IPS-NIHi7 (cell line): Measurements from ENCODE around the gene PHF20.
"Not testable (repeated sequence)": the region's sequence is repeated elsewhere in the genome, so short reads cannot be mapped to it uniquely, and the experiment has no call there.

Source experiments
- DNase-seq: peaks from one replicate; pipeline ENCODE4 v3.0.0; 2012; ENCODE audit warnings: mixed read lengths; ENCODE audit errors: extremely low spot score

The PHF20 gene

DNA sequence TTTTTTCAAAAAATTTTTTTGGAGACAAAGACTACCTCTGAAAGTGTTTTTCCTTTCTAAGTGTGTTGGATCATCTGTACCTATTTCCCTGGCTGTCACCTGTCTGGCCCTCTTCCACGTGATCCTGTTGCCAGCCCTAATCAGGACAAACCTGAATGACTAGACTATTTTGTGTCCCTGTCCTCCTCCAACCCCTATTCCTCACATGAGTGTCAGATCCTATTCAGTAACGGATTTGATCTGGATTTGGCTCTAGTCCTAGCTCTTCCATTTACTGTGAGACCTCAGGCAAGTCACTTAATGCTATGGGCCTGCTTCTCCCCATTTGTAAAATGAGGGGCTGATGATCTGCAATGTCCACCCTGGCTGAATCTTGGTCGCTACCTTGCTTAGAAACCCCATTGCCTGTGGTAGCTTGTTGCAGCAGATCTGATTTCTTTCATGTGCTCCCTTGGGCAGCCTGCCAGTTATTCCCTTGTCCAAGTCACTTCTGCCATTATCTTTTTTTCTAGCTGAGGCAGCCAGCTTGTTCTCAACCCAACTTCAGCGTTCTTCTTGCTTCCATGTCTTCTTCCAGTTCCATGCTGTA lies 4.8 kb downstream of the PHF20 start:
- no peak for DNase-seq

DNA sequence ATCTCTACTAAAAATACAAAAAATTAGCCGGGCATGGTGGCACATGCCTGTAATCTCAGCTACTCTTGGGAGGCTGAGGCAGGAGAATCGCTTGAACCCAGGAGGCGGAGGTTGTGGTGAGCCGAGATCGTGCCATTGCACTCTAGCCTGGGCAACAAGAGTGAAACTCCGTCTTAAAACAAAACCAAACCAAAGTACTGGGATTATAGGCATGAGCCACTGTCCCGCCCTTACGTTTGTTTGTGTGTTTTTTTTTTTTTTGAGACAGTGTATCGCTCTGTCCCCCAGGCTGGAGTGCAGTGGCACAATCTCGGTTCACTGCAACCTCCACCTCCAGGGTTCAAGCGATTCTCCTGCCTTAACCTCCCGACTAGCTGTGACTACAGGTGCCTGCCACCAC lies 12.0 kb downstream of the PHF20 start:
- DNase-seq, result not testable (repeated sequence)

DNA sequence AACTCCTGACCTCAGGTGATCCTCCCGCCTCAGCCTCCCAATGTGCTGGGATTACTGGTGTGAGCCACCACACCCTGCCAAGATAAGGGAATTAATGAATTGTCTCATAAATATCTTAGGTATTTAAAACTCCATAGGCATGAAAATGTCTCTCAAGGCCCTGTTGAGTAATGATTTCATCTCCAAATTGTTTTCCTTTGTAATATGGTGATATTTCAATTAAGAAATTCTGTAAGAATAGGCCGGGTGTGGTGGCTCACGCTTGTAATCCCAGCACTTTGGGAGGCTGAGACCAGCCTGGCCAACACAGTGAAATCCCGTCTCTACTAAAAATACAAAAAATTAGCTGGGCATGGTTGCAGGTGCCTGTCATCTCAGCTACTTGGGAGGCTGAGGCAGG lies 13.7 kb downstream of the PHF20 start:
- not testable (repeated sequence) for DNase-seq

DNA sequence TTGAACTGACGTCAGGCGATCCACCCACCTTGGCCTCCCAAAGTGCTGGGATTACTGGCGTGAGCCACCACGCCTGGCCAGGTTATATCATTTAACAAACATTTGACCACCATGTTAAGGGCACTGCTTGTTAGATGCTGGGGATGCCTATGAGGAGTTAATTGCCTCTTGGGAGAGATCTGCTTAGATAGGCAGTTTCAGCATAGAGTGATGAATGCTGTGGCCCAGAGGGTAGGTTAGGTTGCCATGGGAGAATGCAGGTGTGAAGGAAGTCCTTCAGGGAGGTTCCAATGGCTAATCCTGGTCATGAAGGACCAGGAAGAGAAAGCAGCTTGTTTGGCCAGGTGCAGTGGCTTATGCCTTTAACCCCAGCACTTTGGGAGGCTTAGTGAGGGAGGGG lies 17.0 kb downstream of the PHF20 start:
- no peak for DNase-seq

DNA sequence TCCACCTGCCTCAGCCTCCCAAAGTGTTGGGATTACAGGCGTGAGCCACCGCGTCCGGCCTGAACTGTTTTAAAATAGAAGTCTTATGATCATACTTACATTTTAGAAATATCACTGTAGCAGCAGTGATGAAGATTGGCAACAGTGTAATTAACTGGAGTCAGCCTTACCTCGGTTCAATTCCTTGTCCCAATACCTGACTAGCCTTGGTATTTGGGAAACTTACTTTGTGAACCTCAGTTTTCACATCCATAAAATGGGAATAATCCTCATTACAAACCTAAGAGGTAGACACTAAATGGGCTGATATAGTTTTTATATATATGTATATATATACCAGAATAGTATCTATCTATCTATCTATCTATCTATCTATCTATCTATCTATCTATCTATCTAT lies 19.3 kb downstream of the PHF20 start:
- no peak for DNase-seq

DNA sequence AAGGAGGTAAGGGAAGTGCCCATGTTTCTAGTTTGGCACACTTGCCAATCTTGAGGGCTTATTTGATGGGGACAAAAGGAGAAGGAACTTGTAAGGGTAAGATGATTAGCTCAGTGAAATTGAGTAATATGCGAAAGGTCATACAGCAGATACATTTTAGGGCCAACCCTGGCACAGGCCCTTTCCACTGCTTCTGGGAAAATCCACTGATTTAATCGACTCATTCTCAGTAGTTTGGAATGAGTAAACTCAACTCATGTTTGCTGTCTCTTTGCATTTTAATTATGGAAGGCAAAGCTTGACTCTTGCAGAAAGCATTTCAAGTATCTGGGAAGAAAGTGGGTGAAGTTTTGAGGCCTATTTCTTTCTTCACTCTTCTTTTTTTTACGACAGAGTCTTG lies 20.0 kb downstream of the PHF20 start:
- DNase-seq, result no peak

DNA sequence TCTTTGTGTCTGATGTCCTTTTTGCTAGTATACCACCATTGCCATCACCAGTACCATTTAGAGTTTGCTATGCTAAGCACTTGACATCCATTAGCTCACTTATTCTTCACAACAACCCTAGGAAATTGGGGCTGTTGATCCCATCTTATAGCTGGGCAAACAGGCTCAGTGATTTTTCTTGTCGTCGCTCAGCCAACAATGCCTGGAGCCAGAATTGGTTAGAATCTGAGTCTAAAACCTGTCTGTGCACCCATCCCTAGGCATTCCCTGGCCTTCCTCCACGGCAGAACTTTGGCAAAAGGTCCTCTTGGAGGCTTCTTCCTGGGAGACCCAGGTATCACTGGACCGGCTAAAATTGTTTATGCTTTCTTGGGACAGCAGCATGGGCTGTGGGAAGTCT lies 20.9 kb downstream of the PHF20 start:
- no peak for DNase-seq

DNA sequence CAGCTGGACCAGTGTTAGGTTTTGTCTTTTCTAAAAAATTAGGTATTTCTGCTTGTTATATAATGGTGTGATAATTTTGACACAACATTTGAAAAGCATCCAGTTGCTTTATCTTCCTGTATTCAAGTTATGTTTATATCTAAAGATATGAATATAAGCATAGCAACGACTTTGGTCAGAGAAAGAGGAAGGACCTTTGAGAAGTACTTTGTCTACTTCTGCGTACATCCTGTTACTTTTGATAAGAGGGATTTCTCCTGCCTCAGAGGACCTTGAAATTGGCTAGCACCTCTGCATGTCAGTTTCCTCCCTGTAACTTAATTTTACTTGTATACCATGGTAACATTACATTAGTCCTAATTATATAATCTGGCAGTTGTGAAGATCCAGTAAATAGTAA lies 24.8 kb downstream of the PHF20 start:
- no peak for DNase-seq

DNA sequence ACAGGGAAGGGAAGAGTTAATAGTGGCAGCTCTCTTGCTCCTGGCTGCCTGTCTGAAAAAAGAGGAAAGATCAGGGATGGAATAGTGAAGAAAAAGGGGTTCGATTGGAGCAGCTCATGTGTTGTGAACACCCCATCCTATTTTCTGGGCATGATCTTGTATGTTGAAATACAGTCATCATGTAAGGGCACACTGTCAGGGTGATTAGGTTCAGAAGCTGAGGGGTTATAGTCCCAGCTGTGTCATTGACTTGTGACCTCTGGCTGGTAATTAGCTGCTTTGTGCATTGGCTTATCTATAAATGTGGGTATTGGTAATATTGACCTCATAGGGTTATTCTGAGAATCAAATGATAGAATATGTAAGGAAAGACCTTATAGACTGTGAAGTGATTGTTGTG lies 30.1 kb downstream of the PHF20 start:
- no peak for DNase-seq

DNA sequence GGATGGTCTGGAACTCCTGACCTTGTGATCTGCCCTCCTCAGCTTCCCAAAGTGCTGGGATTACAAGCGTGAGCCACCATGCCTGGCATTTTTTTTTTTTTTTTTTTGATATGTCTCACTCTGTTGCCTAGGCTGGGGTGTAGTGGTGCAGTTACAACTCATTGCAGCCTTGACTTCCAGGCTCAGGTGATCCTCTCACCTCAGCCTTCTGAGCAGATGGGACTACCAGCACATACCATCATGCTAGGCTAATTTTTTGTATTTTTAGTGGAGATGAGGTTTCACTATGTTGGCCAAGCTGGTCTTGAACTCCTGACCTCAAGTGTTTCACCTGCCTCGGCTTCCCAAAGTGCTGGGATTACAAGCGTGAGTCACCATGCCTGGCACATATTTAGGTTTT lies 34.3 kb downstream of the PHF20 start:
- DNase-seq, result no peak

DNA sequence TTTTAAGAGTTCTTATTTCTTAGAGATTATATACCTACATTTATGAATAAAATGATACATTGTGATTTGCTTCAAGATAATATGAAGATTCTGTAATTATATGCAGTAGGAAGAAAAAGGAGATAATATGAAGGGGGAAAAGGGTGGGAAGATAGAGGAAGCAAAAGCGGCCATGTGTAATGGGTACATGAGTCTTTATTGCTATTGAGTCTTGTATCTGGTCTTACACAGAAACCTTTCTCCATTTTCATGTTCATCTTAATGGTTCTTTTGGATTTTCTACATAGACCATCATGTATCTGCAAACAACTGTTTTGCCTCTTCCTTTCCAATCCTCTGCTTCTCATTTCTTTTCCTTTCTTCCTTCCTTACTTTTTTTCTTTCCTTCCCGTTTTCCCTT lies 36.1 kb downstream of the PHF20 start:
- no peak for DNase-seq

DNA sequence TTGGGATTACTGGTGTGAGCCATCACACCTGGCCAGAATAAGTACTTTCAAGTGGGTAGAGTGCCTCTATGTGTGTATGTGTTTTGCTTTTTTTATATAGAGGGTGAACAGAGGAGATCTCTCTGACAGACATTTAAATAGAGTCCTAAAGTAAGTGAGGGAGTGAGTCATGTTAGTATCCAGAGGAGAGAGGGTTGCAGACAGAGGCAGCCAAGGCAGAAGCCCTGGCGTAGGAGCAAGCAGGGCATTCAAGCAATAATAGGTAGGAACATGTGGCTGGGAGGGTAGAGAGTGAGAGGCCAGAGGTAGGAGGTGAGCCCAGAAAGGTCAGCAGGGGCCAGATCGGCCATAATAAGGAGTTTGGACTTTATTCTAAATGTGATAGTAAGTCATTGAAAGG lies 48.9 kb downstream of the PHF20 start:
- DNase-seq, result no peak

DNA sequence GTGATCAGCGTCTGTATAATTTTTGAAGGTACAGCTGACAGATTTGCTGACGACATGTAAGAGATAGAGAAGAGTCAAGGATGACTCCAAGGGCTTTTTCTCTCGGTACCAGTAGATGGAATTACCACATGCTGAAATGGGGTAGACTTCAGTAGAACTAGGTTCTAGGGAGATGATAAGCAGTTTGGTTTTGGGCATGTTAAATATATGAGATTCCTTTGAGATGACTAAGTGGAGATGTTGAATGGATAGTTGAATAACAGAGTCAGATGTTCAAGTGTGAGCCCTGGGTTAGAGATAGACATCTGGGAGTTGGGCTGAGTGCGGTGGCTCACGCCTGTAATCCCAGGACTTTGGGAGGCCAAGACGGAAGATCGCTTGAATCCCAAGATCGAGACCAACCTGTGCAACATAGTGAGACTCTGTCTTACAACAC lies 50.0 kb downstream of the PHF20 start:
- no peak for DNase-seq

DNA sequence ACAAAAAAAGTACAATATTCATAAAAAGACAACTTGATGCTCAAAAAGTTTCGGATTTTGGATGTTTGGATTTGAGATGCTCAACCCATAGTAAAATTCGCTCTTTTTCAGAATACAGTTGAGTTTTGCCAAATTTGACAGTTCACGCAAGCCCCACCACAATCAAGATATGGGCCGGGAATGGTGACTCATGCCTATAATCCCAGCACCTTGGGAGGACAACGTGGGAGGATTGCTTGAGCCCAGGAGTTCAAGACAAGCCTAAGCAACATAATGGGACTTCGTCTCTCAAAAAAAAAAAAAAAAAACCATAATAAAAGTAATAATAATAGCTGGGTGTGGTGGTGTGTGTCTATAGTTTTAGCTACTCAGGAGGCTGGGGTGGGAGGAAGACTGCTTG lies 51.3 kb downstream of the PHF20 start:
- DNase-seq, result no peak

DNA sequence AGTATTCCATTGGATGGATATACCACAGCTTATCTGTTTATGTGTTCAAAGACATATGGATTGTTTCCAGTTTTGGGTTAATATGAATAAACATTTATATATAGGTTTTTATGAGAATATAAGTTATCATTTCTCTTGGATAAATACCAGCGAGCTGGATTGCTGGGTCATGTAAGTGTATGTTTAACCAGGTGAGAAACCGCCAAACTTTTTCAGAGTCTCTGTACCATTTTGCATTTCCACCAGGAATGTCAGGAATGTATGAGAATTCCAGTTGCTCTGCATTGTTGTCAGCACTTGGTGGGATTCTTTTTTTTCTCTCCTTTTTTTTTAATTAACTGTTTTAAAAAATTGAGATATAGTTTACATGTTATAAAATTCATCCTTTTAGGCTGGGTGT lies 52.1 kb downstream of the PHF20 start:
- DNase-seq, result no peak

DNA sequence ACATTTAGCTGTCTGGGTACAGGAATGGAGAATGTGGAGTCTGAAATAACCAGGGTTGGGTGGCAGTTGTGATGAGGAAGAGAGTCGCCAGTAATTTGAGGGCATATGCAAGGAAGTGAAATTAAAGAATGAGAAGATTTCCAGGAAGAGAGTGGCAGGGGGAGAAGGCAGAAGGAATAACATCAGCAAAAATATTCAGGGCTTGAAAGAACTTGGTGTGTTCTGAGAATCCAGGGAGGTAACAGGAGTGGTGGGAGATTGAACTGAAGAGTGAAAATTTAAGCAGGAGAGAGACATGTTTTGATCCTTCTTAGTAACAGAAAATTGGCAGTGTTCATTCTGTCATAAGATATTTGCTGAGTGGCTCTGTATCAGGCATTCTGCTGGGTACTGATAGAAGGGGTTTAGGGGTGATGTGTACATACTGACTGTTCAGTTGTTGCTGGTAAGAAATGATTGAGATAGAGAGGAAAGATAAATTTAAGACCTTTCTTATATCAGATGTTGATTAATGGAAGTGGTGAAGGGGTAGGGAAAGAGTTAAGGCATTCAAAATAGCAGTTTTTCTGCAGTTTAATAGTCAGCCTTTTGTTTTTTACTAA lies 54.7 kb downstream of the PHF20 start:
- no peak for DNase-seq

DNA sequence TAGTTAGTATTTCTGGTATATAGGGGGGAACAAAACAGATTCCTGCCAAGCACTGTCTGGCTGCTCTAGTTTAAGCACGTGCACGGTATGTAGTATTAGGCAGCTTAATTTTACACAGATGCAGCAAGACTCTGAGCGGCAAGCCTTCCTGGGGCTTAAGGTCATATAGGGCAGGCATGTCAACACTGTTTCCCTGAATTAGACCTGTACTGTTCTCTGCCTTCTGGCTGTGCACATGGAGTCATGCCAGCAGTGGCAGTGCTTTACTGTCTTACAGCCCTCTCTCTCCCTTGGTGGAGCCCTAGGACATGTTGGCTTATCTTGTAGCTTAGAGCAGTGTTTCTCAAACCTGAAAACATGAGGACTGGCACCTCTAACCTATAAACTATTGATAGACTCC lies 56.6 kb downstream of the PHF20 start:
- DNase-seq, result no peak

DNA sequence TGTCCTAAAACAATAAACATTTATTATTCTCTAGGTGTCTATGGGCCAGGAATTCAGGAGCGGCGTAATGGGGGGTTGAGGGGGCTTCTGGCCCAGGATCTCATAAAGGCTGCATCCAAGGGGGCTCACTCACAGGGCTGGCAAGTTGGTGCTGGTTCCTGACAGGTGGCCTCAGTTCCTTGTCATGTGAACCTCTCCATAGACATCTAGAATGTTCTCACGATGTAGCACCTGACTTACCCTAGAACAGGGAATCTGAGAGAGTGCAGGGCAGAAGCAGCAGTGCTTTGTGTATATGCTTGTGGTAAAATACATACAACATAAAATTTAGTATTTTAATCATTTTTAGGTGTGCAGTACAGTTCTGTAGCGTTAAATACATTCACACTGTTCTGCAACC lies 57.1 kb downstream of the PHF20 start:
- no peak for DNase-seq

DNA sequence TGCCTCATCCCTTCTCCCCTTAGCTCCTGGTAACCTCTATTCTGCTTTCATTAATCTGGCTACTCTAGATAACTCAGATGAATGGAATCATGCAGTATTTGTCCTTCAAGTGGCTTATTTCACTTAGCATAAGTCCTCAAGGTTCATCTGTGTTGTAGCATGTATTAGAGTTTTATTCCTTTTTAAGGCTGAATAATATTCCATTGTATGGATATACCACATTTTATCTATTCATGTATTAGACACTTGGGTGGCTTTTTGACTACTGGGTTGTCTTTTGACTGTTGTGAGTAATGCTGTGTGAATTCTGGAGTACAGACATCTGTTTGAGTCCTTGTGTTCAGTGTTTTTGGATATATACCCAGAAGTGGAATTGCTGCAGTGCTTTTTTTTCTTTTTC lies 58.4 kb downstream of the PHF20 start:
- DNase-seq, result no peak

DNA sequence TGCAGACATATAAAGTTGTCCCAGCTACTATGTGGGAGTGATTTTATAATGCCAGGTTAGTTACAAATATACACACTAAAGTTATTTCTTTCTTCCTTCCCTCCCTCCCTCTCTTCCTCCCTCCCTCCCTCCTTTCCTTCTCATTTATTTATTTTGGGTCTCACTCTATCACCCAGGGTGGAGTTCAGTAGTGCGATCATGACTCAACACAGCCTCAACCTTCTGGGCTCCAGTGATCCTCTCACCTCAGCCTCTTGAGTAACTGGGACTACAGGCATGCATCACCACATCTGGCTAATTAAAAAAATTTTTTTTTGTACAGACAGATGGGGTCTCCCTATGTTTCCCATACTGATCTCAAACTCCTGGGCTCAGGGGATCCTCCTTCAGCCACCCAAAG lies 59.2 kb downstream of the PHF20 start:
- no peak for DNase-seq

DNA sequence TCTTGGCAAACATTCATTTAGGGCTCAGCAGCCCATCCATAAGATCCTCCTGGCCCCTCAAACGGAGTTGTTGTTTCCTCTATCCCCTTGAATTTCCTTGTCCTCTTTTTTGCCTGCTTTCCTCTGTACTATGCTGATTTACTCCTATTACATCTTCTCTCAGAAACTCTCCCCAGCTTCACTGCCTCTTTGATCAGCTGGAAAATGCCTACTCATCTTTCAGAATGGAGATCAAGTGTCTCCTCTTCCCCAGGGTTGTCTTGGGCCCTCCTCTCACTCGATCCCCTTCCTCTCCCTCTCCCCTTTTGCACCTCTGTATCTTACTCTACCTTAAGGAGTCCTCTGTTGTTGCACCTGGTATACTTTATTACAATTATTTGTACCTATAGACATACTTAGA lies 60.2 kb downstream of the PHF20 start:
- no peak for DNase-seq

DNA sequence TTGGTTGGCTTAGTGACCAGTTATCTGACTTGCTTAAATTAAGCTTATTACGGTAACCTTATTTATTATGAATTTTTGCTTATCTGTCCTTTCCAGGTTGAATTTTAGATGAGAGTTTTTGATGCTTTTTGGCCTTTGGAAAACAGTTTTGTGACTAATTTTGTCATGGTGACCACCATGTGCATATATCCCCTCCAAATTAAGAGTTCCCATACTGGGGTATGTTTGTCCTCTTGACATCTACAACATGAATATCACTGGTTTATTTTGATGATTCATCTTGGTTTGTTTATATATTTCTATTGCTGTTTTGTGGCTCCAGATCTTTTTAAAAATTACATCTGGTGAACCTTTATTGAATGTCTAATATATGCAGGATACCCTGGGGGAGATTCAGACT lies 61.4 kb downstream of the PHF20 start:
- no peak for DNase-seq

DNA sequence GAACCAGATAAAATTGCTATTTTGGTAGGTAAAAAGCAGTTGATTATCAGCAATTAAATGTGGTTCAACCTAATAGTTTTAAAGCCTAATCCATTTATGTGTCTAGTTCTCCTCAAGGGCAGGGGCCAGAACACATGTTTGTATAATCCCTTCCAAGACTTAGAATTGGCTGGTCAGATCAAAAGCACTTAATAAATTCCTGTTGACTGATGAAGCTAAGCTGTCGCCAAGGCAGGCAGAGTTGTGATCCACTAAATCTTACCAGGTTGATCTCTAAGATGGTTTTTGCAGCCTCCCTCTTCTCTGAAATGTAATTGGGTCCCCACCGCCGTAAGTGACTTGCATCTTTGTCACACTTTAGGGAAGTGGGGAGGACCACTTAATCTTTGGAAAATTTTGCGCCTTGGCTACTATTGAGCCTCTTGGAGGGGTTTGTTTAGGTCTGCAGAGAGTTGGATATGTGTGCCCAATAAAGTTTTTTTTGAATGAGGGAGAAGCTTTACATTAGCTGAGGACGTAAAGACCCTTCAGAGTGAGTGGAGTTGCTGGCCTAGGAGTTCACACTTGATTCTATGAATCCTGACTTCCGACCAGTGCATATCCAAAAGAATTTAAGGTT lies 65.9 kb downstream of the PHF20 start:
- DNase-seq, result no peak

DNA sequence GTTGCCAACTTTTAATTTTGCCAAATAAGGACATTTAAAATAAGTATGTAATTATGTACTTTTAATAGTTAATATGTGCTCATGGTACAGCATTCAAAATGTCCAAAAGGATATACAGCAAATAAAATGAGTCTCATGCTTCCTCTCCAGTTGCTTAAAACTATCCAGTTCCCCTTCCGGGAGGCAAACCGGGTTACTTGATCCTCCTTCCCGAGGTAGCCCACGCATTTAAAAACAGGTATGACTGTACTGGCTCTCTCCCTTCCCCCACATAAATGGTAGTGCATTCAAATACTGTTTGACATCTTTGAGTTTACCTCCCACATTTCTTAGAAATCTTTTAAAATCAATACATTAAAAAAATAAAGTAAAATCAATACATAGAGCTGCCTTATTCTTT lies 66.4 kb downstream of the PHF20 start:
- no peak for DNase-seq
